ENCODE measurements around the gene EFTUD2. TPM values are rescaled to one million over a fixed set of nuclear protein-coding genes. Genes with fewer than 3 reads are reported as not detected.

The EFTUD2 gene
- total and polyA plus RNA-seq, 9 of the 15 experiments (the other 6 are each of a cell fraction or from before 2014, with no cell fraction given) = 65.8 to 362 (median 218) TPM

- peak; percentile 60 for TF ChIP-seq CBX2 (IDR thresholded peaks at IDR 0.05; ENCODE audit: insufficient read depth, low read length, poor library complexity, severe bottlenecking)
- TF ChIP-seq KDM5B (IDR thresholded peaks at IDR 0.05; ENCODE audit: insufficient replicate concordance, low read depth, low read length) = peak; percentile 17
- peak; percentile 47; the same call in 1 of the 2 replicates for TF ChIP-seq ZBTB7A (IDR thresholded peaks at IDR 0.05; ENCODE audit: borderline replicate concordance, control insufficient read depth, low read depth, low read length)
- TF ChIP-seq ZBTB33 (CRISPR knock-in tag; IDR thresholded peaks at IDR 0.05) = peak; percentile 77
Measured at GRCh38 chr17:44830359-44831288, 68.6 kb downstream of the EFTUD2 start (continued).

Measured in K562 (cell line).